ENCODE data around the gene MYO1E.

MYO1E gene

GRCh38 chr15:59255680-59256336 lies 116.9 kb downstream of the MYO1E start:
- no peak overlapping the region for H3K4me3 ChIP-seq
- no peaks in the 10 kb centered on the region for H3K4me1 ChIP-seq
- H3K27me3 ChIP-seq = no peaks in the 10 kb centered on the region
- DNase-seq = no peak
- no peak overlapping the region for H3K27ac ChIP-seq
- intact Hi-C loops (cut with DNase I; ENCODE audit: low total_unique reads) = loop anchor here (10.0 kb wide), 1 partner anchor 239 kb away; no protein-coding TSS in a partner anchor
- TF ChIP-seq CTCF (IDR thresholded peaks at IDR 0.05) = no peak
- no peaks in the 10 kb centered on the region for H3K9me3 ChIP-seq
- H3K36me3 ChIP-seq = peaks cover 30 to 39% (median 38%) of the 10 kb centered on the region in 3 donors

DNA sequence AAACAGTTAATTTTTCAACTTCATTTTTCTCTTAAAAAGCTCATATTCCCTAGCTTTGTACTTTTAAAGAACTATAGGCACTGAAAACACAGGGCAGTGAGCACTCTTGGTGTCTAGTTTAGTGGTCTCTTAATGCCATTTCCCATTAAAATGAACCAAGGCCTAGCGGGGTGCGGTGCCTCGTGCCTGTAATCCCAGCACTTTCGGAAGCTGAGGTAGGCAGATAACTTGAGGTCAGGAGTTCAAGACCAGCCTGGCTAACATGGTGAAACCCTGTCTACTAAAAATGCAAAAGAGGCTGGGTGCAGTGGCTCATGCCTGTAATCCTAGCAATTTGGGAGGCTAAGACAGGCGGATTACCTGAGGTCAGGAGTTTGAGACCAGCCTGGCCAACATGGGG lies 120.5 kb downstream of the MYO1E start:
- Histone ChIP-seq H3K4me1 (peaks cover 0 to 6% (median 0%) of the 10 kb centered on the region in 4 donors), H3K4me3 (no peak overlapping the region), H3K36me3 (peaks cover 21 to 31% (median 24%) of the 10 kb centered on the region in 3 donors), H3K27me3 (no peaks in the 10 kb centered on the region), H3K9me3 (no peaks in the 10 kb centered on the region), H3K27ac (no peak overlapping the region)
- no peak for DNase-seq
- no peak for TF ChIP-seq CTCF (IDR thresholded peaks at IDR 0.05)
- intact Hi-C loops (cut with DNase I; ENCODE audit: low total_unique reads) = loop anchor here (10.0 kb wide), 1 partner anchor 243 kb away; no protein-coding TSS in a partner anchor

DNA sequence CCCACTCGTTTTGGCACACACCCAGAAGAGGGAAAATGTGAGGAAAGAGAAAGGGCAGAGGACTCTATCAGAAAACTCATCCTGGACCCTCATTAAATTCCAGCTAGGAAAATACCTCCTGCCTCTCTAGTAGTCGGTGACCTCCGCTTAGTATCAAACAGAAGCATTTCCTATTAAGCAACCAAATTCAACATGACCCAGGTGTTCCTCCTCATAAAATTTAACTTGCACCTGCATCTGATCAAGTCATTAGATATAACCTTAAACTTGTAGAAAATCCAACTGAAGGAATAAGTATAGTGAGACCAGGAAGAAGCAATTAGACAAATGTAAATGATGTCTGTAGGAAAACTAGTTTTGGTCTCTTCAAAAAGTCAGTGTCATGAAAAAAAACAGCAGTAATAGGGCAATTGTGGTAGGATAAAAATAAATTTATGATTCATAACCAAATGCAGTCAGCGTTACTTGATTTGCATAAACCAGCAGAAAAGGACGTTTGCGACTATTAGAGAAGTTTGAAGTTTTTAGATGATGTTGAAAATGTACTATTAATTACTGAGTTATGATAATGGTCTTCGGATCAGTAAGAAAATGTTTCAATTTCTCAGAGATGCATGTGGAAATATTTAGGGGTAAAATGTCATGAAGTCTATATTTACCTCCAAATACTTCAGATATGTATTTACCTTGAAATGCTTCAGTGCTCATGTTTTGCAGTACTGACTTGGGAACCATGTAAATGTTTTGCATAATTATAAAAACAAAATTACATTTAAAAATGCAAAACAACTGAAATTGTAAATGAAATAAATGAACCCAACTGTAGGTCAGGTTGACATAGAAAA lies 121.4 kb downstream of the MYO1E start:
- no peaks in the 10 kb centered on the region for H3K27me3 ChIP-seq
- intact Hi-C loops (cut with DNase I; ENCODE audit: low total_unique reads) = loop anchor here (10.0 kb wide), 1 partner anchor 244 kb away; no protein-coding TSS in a partner anchor
- peaks cover 0 to 6% (median 0%) of the 10 kb centered on the region in 4 donors for H3K4me1 ChIP-seq
- H3K4me3 ChIP-seq = no peak overlapping the region
- DNase-seq = no peak
- no peaks in the 10 kb centered on the region for H3K9me3 ChIP-seq
- no peak for TF ChIP-seq CTCF (IDR thresholded peaks at IDR 0.05)
- H3K27ac ChIP-seq = no peak overlapping the region
- H3K36me3 ChIP-seq = peaks cover 17 to 31% (median 21%) of the 10 kb centered on the region in 3 donors

GRCh38 chr15:59250249-59250648 lies 122.4 kb downstream of the MYO1E start:
- intact Hi-C loops (cut with DNase I; ENCODE audit: low total_unique reads) = loop anchor here (10.0 kb wide), 1 partner anchor 245 kb away; no protein-coding TSS in a partner anchor
- DNase-seq = no peak
- TF ChIP-seq CTCF (IDR thresholded peaks at IDR 0.05) = no peak
- H3K27ac ChIP-seq = no peak overlapping the region
- H3K9me3 ChIP-seq = no peaks in the 10 kb centered on the region
- H3K4me3 ChIP-seq = no peak overlapping the region
- no peaks in the 10 kb centered on the region for H3K27me3 ChIP-seq
- H3K36me3 ChIP-seq = peaks cover 11 to 22% (median 11%) of the 10 kb centered on the region in 3 donors
- H3K4me1 ChIP-seq = peaks cover 0 to 6% (median 0%) of the 10 kb centered on the region in 4 donors

- Histone ChIP-seq H3K4me3 (no peak overlapping the region), H3K27me3 (no peaks in the 10 kb centered on the region), H3K36me3 (peaks cover 7 to 17% (median 8%) of the 10 kb centered on the region in 3 donors), H3K27ac (no peak overlapping the region), H3K4me1 (peaks cover 0 to 6% (median 0%) of the 10 kb centered on the region in 4 donors), H3K9me3 (no peaks in the 10 kb centered on the region)
- no peak for DNase-seq
- TF ChIP-seq CTCF (IDR thresholded peaks at IDR 0.05) = no peak
- intact Hi-C loops (cut with DNase I; ENCODE audit: low total_unique reads) = loop anchor here (10.0 kb wide), 2 partner anchors 115 to 245 kb away; no protein-coding TSS in a partner anchor
Observed at GRCh38 chr15:59249816-59250215, 122.9 kb downstream of the MYO1E start.
